GM12878 (cell line): ENCODE measurements around the gene METTL4. TPM values are rescaled to one million over a fixed set of nuclear protein-coding genes. Genes with fewer than 3 reads are reported as not detected.

Experiments
- ATAC-seq: fragments of 200-7000 bp; cut with Tn5 transposase; 3 replicates; pipeline ENCODE4 v1.9.1; 2020; ENCODE audit warnings: mild to moderate bottlenecking, moderate library complexity
- BruUV-seq: library from RNA; stranded (reverse); fragments of 400-500 nt; replicated peaks from 2 replicates; lab custom pipeline; 2021; lab: Mats Ljungman, UMichigan
- CTCF ChIA-PET: fragments of 300-600 bp; sonication (Branson Sonifier 250); formaldehyde crosslinking; extraction: SDS; loops from one replicate; lab custom pipeline; 2021; ENCODE audit warnings: inconsistent platforms; lab: Yijun Ruan, JAX
- POLR2A ChIA-PET: fragments of 350-600 bp; formaldehyde crosslinking; extraction: SDS; loops from one replicate; lab custom pipeline; 2021; ENCODE audit warnings: inconsistent platforms; lab: Charles Lee
- RAD21 ChIA-PET: fragments of 300-600 bp; sonication (Branson Sonifier 250); formaldehyde crosslinking; loops from one replicate; lab custom pipeline; 2023; ENCODE audit warnings: antibody characterized with exemption; ENCODE audit not compliant: unreplicated experiment; lab: Charles Lee
- SMC1A ChIA-PET: fragments of 300-600 bp; sonication (Branson Sonifier 250); formaldehyde crosslinking; loops from one replicate; lab custom pipeline; 2023; ENCODE audit not compliant: unreplicated experiment, uncharacterized antibody; lab: Charles Lee
- DNase-seq: peaks from one replicate; pipeline ENCODE4 v3.0.0-alpha.2; 2011; ENCODE audit warnings: low read depth, low spot score
- FAIRE-seq: peaks from 3 replicates; lab custom pipeline; 2011; peaks lifted over from hg19 to GRCh38; lab: Jason Lieb, UNC
- H2AFZ ChIP-seq: 2 replicates; pipeline ENCODE4 v1.6.0; 2011; ENCODE audit warnings: low read depth, low read length, control low read depth; ENCODE audit not compliant: control insufficient read depth
- H3K27ac ChIP-seq: 2 replicates; pipeline ENCODE4 v1.5.1; 2011; ENCODE audit warnings: control low read depth; ENCODE audit not compliant: control insufficient read depth, insufficient read depth
- H3K27me3 ChIP-seq, 2 experiments: replicated peaks in 1 of 2; 2 replicates each; pipeline versions ENCODE4 v1.6.0 to v1.6.1; 2011; ENCODE audit warnings: low read length in 1 of 2; ENCODE audit not compliant: control insufficient read depth in 2 of 2, insufficient read depth in 2 of 2
- H3K36me3 ChIP-seq, 2 experiments: 2 replicates each; pipeline ENCODE4 v1.5.1; 2011; ENCODE audit warnings: low read length in 1 of 2; ENCODE audit not compliant: control insufficient read depth in 2 of 2, insufficient read depth in 2 of 2
- H3K4me1 ChIP-seq: 2 replicates; pipeline ENCODE4 v1.6.1; 2011; ENCODE audit warnings: mild to moderate bottlenecking, low read length, moderate library complexity, mixed read lengths; ENCODE audit not compliant: control insufficient read depth, insufficient read depth
- H3K4me2 ChIP-seq: 2 replicates; pipeline ENCODE4 v1.6.0; 2011; ENCODE audit warnings: control low read depth; ENCODE audit not compliant: control insufficient read depth, insufficient read depth
- H3K4me3 ChIP-seq: fragments of 200-600 bp; sonication (generic); 2 replicates; pipeline ENCODE4 v1.5.1; 2016
- H3K79me2 ChIP-seq: 2 replicates; pipeline ENCODE4 v1.6.0; 2011; ENCODE audit warnings: low read length; ENCODE audit not compliant: control insufficient read depth, insufficient read depth
- H3K9ac ChIP-seq: 2 replicates; pipeline ENCODE4 v1.8.0; 2011; ENCODE audit warnings: low read length, control low read depth, mixed read lengths; ENCODE audit not compliant: control insufficient read depth, insufficient read depth
- H3K9me3 ChIP-seq: replicated peaks from 3 replicates; pipeline ENCODE4 v1.5.1; 2011; ENCODE audit warnings: mild to moderate bottlenecking, low read length; ENCODE audit not compliant: control insufficient read depth, insufficient read depth
- H4K20me1 ChIP-seq: 2 replicates; pipeline ENCODE4 v1.6.0; 2011; ENCODE audit not compliant: control insufficient read depth, insufficient read depth
- CREB1 ChIP-seq: IDR thresholded peaks from 2 replicates; pipeline ENCODE4 v1.6.1; 2012; ENCODE audit warnings: low read depth, mild to moderate bottlenecking, inconsistent platforms
- HDAC2 ChIP-seq: fragments of 200-600 bp; sonication (generic); IDR thresholded peaks from 2 replicates; pipeline ENCODE4 v1.6.1; 2017
- JUND ChIP-seq: IDR thresholded peaks from 2 replicates; pipeline ENCODE4 v1.6.1; 2012; ENCODE audit warnings: low read depth, mild to moderate bottlenecking, low read length, improper control_type of control experiment, moderate library complexity
- KAT2A ChIP-seq: conservative IDR thresholded peaks from 2 replicates; pipeline ENCODE4 v1.6.1; 2011; ENCODE audit warnings: low read depth, low read length; ENCODE audit not compliant: control insufficient read depth
- LARP7 ChIP-seq: fragments of 450-650 bp; IDR thresholded peaks from 2 replicates; pipeline ENCODE4 v1.6.1; 2017; ENCODE audit warnings: mild to moderate bottlenecking
- ZNF274 ChIP-seq: IDR thresholded peaks from one replicate; pipeline ENCODE4 v1.8.0; 2011; ENCODE audit not compliant: insufficient read length, insufficient read depth
- ZNF622 ChIP-seq: fragments of 450-650 bp; IDR thresholded peaks from 2 replicates; pipeline ENCODE4 v1.6.1; 2017; ENCODE audit warnings: mild to moderate bottlenecking, inconsistent platforms
- ZZZ3 ChIP-seq: IDR thresholded peaks from 2 replicates; pipeline ENCODE4 v1.6.1; 2011; ENCODE audit warnings: low read depth; ENCODE audit not compliant: control insufficient read depth, insufficient read length
- WGBS: methylation state at CpG from one replicate; pipeline ENCODE4 v1.1.6; 2016; ENCODE audit warnings: low lambda C conversion rate; ENCODE audit not compliant: insufficient replicate concordance, insufficient coverage; ENCODE audit errors: missing lambda C conversion rate; 5-methylcytosine and 5-hydroxymethylcytosine counted together
- in situ Hi-C: fragments of 300-500 bp; cut with MboI; formaldehyde crosslinking; loops from 9 replicates; pipeline ENCODE4 v1.14.3; 2018; ENCODE audit warnings: mixed read lengths
- intact Hi-C: fragments of 100-400 bp; cut with micrococcal nuclease; formaldehyde crosslinking; loops from one replicate; pipeline ENCODE4 v1.14.2; 2022; ENCODE audit not compliant: unreplicated experiment
- polyA plus RNA-seq, 11 experiments: library from polyadenylated mRNA; depleted of rRNA in 4 of 11; unstranded in 6 of 11; stranded (reverse) in 5 of 11; fragments of >200 nt; fragmentation: Nextera tagmentation in 4 of 11; fragmentation: Illumina TruSeq in 1 of 11; extraction: Ambion mirVana in 4 of 11; extraction: Trizol in 1 of 11; gene quantifications; 1 replicate in 1 of 11; 2 replicates in 10 of 11; pipeline versions ENCODE4 v1.2.1 to v1.2.3, GENCODE V29; 2011 to 2016; ENCODE audit warnings: inconsistent platforms in 2 of 11, missing spikeins in 2 of 11, low read depth in 1 of 11
- total RNA-seq, 4 experiments: library from RNA; depleted of rRNA in 3 of 4; stranded (reverse); fragments of >200 nt in 3 of 4; fragmentation: Illumina TruSeq in 1 of 4; extraction: Trizol in 1 of 4; gene quantifications; 2 replicates each; pipeline versions ENCODE4 v1.2.1 to v1.2.3, GENCODE V29; 2013 to 2021
- TF ChIP-seq, protein P1 (sequence below): IDR thresholded peaks from 2 replicates; pipeline ENCODE4 v1.6.1; 2011; ENCODE audit warnings: low read depth, low read length, improper control_type of control experiment, borderline replicate concordance
- TF ChIP-seq, protein P2 (sequence below): fragments of 450-650 bp; IDR thresholded peaks from 2 replicates; pipeline ENCODE4 v1.6.1; 2017; ENCODE audit warnings: antibody characterized with exemption, mild to moderate bottlenecking, moderate library complexity
- TF ChIP-seq, protein P3 (sequence below), 3 experiments: IDR thresholded peaks in 2 of 3; conservative IDR thresholded peaks in 1 of 3; 2 replicates each; pipeline ENCODE4 v1.5.1; 2011; ENCODE audit warnings: low read depth in 3 of 3, low read length in 3 of 3, mild to moderate bottlenecking in 3 of 3, control low read depth in 2 of 3, moderate library complexity in 2 of 3, inconsistent platforms in 1 of 3, mixed read lengths in 1 of 3; ENCODE audit not compliant: control insufficient read depth in 2 of 3, insufficient read depth in 1 of 3; ENCODE audit errors: extremely low read depth in 1 of 3

Gene METTL4
- total and polyA plus RNA-seq, 10 of the 15 experiments (the other 5 are each of a cell fraction or from before 2014, with no cell fraction given) = 4.9 to 15.2 (median 12.3) TPM

DNA sequence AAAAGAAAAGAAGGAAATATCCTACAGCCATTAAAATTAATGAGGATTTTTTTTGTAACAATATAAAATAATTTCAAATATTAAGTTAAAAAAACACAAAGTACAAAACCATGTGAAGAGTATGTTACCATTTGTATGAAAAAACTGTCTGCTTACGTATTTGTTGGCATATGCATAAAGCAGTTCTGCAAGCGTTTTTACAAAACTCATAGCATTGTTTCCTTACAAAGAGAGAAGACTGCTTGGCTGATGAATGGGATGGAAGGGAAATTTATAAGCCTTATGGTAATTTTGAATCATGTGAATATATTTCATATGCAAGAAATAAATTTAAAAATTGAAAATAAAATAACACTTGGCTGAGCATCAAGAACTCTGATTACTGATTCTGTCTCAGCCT is 63.1 kb downstream of the METTL4 start:
- DNase-seq (no peak), ATAC-seq (no peak), FAIRE-seq (no peak)
- Histone ChIP-seq H3K4me2 (no peak overlapping the region), H3K4me1 (no peaks in the 10 kb centered on the region), H3K79me2 (no peaks in the 10 kb centered on the region), H3K27ac (no peak overlapping the region), H3K4me3 (no peak overlapping the region), H3K27me3 (no peaks in the 10 kb centered on the region), H3K9me3 (no peaks in the 10 kb centered on the region), H3K9ac (no peak overlapping the region), H4K20me1 (no peaks in the 10 kb centered on the region), H2AFZ (no peak overlapping the region), H3K36me3 (no peaks in the 10 kb centered on the region)
- ChIA-PET SMC1A (no interaction called here), RAD21 (no interaction called here), POLR2A (no interaction called here), CTCF (no interaction called here)
- intact Hi-C loops (no loop called here), in situ Hi-C loops (no loop called here)
- TF ChIP-seq ZNF622 = no peak
- no peak for TF ChIP-seq JUND
- BruUV-seq = no TSS peak
- 52% methylated on average over 2 of the region's 2 CpGs for WGBS

DNA sequence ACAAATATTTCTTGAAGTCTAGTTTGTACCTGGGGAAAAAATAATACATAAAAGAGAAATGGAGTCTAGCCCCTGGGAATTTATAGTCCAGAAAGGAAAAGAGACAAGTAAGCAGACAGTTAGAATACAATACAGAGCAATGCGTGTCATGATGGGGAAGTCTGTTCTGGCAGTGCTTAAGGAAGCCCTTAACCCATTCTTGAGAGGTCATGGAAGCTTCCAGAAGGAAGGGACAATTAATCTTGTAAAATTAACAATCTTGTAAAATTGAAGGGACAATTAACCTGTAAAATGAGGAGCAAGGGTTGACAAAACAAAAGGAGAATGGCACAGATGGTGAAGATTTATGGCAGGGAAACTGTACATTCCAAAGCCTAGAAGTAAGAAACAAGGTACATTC is 66.7 kb downstream of the METTL4 start:
- no peaks in the 10 kb centered on the region for H3K9me3 ChIP-seq
- ChIA-PET SMC1A (no interaction called here), CTCF (no interaction called here), POLR2A (no interaction called here), RAD21 (no interaction called here)
- H2AFZ ChIP-seq = no peak overlapping the region
- no peak overlapping the region for H3K4me2 ChIP-seq
- 83% methylated on average over 1 of the region's 1 CpG for WGBS
- H3K27ac ChIP-seq = no peak overlapping the region
- no peaks in the 10 kb centered on the region for H4K20me1 ChIP-seq
- no peaks in the 10 kb centered on the region for H3K79me2 ChIP-seq
- H3K9ac ChIP-seq = no peak overlapping the region
- FAIRE-seq (no peak), ATAC-seq (no peak), DNase-seq (no peak)
- no peak overlapping the region for H3K4me3 ChIP-seq
- in situ Hi-C loops (no loop called here), intact Hi-C loops (no loop called here)
- H3K36me3 ChIP-seq = no peaks in the 10 kb centered on the region
- no TSS peak for BruUV-seq
- no peaks in the 10 kb centered on the region for H3K4me1 ChIP-seq
- no peaks in the 10 kb centered on the region for H3K27me3 ChIP-seq
- TF ChIP-seq, protein P1, sequence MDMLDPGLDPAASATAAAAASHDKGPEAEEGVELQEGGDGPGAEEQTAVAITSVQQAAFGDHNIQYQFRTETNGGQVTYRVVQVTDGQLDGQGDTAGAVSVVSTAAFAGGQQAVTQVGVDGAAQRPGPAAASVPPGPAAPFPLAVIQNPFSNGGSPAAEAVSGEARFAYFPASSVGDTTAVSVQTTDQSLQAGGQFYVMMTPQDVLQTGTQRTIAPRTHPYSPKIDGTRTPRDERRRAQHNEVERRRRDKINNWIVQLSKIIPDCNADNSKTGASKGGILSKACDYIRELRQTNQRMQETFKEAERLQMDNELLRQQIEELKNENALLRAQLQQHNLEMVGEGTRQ = no peak
- TF ChIP-seq HDAC2 = no peak
- no peak for TF ChIP-seq ZZZ3
- no peak for TF ChIP-seq CREB1
- no peak for TF ChIP-seq KAT2A
- TF ChIP-seq ZNF274 = no peak
- TF ChIP-seq, protein P2, sequence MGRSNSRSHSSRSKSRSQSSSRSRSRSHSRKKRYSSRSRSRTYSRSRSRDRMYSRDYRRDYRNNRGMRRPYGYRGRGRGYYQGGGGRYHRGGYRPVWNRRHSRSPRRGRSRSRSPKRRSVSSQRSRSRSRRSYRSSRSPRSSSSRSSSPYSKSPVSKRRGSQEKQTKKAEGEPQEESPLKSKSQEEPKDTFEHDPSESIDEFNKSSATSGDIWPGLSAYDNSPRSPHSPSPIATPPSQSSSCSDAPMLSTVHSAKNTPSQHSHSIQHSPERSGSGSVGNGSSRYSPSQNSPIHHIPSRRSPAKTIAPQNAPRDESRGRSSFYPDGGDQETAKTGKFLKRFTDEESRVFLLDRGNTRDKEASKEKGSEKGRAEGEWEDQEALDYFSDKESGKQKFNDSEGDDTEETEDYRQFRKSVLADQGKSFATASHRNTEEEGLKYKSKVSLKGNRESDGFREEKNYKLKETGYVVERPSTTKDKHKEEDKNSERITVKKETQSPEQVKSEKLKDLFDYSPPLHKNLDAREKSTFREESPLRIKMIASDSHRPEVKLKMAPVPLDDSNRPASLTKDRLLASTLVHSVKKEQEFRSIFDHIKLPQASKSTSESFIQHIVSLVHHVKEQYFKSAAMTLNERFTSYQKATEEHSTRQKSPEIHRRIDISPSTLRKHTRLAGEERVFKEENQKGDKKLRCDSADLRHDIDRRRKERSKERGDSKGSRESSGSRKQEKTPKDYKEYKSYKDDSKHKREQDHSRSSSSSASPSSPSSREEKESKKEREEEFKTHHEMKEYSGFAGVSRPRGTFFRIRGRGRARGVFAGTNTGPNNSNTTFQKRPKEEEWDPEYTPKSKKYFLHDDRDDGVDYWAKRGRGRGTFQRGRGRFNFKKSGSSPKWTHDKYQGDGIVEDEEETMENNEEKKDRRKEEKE = no peak
- TF ChIP-seq, protein P3, sequence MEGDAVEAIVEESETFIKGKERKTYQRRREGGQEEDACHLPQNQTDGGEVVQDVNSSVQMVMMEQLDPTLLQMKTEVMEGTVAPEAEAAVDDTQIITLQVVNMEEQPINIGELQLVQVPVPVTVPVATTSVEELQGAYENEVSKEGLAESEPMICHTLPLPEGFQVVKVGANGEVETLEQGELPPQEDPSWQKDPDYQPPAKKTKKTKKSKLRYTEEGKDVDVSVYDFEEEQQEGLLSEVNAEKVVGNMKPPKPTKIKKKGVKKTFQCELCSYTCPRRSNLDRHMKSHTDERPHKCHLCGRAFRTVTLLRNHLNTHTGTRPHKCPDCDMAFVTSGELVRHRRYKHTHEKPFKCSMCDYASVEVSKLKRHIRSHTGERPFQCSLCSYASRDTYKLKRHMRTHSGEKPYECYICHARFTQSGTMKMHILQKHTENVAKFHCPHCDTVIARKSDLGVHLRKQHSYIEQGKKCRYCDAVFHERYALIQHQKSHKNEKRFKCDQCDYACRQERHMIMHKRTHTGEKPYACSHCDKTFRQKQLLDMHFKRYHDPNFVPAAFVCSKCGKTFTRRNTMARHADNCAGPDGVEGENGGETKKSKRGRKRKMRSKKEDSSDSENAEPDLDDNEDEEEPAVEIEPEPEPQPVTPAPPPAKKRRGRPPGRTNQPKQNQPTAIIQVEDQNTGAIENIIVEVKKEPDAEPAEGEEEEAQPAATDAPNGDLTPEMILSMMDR (IDR thresholded peaks at IDR 0.05 in 2 of 3, conservative IDR thresholded peaks at IDR 0.05 in 1 of 3; ENCODE audit: control insufficient read depth in 2 of 3, extremely low read depth in 1 of 3, insufficient read depth in 1 of 3, low read depth in 3 of 3, low read length in 3 of 3) = no peak
- no peak for TF ChIP-seq LARP7
